Activated T-cell treated with anti-CD3 and anti-CD28 coated beads for 4 hours (primary cell): ENCODE data around the gene CDHR5.
"Not testable (repeated sequence)": the region's sequence is repeated elsewhere in the genome, so short reads cannot be mapped to it uniquely, and the experiment has no call there.

Experiments used
- DNase-seq: peaks from one replicate; pipeline ENCODE4 v3.0.0-alpha.2; 2020

The CDHR5 gene, protein sequence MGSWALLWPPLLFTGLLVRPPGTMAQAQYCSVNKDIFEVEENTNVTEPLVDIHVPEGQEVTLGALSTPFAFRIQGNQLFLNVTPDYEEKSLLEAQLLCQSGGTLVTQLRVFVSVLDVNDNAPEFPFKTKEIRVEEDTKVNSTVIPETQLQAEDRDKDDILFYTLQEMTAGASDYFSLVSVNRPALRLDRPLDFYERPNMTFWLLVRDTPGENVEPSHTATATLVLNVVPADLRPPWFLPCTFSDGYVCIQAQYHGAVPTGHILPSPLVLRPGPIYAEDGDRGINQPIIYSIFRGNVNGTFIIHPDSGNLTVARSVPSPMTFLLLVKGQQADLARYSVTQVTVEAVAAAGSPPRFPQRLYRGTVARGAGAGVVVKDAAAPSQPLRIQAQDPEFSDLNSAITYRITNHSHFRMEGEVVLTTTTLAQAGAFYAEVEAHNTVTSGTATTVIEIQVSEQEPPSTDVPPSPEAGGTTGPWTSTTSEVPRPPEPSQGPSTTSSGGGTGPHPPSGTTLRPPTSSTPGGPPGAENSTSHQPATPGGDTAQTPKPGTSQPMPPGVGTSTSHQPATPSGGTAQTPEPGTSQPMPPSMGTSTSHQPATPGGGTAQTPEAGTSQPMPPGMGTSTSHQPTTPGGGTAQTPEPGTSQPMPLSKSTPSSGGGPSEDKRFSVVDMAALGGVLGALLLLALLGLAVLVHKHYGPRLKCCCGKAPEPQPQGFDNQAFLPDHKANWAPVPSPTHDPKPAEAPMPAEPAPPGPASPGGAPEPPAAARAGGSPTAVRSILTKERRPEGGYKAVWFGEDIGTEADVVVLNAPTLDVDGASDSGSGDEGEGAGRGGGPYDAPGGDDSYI

DNA sequence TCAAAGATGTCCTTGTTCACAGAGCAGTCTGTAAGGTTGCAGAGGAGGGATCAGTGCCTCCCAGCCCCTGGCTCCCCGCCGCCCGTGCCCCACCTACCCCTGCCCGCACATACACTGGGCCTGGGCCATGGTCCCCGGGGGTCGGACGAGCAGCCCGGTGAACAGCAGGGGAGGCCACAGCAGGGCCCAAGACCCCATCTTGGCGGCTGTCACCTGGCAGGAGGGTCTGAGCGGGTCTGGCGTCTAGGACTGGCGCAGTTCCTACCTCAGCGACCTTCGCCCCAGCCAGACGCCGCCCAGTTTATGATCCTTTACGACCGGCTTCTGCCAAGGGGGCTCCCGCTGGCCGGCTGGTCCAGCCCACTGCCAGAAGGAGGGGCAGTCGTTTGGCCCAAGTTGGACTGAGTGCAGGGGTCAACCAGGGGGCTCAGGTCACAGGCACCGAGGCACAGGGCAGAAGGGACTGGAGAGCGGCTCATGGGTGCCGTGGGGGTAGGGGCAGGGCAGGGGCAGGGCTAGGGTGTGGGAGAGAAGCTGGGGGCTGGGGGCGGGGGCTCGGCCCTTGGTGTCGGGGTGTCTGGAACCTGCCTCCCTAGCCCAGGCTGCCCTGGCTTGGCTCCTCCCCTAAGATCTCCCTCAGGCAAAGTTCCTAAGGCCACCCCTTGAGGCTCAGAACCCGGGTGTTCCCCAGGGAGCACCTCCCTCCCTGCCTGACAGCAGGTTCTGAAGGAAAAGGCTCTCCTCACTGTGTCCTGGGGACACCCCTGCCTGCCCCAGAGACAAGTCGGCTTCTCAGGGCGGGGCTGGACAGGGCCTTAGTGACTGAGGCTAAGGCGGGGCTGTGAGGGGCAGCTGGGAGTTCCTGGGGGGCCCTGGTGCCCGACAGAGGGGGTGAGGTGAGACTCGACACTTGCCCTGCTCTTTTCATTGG lies at the start of gene CDHR5:
TSS of gene CDHR5 (minus strand) at position 251 of the 931 bp plus-strand sequence. CDS start at position 198, 53 bp downstream.
- no peak for DNase-seq

DNA sequence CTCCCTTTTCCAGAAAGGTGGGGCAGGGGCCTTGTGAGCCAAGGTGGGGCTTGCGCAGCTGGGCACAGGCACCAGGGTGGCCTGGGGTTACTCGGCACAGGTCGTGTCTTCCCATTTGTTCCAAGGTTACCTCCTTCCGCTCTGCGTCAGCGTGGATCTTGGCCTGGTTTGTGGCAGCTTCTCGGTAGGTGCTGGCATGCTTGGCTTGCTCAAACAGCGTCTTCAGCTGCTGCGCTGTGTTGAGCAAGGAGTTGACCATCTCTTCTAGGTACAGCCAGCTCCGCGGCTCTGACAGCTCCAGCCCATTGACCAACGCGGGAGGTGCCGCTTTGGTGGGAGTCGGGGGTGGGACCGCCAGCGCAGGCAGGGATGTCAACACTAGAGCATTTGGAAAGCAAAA lies 49.7 kb upstream of the CDHR5 start:
- DNase-seq: no peak

DNA sequence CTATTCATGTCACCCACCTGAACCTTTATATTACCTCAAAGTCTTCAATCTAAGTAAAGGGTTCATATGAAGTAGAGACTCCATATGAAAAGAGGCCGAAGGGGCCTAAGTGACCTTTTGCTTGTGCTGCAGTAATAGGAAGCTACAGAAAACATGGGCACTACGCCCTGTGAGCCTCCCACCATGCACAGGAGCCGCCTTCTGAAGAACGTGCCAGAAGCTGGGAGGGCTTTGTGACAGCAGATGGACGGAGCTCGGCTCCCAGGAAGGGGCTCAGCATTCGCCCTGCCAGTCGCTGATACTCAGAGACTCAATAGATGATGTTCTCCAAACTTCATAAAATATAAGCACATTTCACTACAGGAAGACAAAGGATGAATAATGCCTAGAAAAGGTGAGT lies 49.1 kb upstream of the CDHR5 start:
- no peak for DNase-seq

DNA sequence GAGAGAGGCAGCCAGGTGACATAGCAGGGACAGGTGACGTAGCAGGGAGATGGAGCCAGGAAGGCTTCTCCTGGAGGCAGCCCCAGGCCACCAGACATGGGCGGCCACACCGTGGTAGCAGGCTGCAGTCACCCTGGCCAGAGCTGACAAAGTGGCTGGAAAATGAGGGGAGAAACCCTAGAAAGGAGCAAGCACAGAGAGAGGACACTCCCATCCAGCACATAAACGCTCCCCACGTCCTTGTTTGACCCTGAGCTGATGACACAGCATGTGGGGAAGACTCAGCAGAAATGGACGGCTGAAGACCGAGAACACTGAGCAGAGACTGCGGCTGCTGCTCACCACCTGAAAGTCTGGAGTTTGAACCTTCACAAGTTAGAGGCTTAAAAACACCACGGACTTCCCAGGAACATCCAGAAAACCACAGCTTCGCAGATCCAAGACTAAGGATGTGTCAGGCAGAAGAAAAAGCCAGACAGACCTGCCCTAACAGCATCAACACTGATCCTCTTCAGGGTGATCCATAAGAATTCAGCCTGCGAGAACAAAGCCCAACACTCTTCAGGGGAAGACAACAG lies 41.0 kb upstream of the CDHR5 start:
- DNase-seq: no peak

DNA sequence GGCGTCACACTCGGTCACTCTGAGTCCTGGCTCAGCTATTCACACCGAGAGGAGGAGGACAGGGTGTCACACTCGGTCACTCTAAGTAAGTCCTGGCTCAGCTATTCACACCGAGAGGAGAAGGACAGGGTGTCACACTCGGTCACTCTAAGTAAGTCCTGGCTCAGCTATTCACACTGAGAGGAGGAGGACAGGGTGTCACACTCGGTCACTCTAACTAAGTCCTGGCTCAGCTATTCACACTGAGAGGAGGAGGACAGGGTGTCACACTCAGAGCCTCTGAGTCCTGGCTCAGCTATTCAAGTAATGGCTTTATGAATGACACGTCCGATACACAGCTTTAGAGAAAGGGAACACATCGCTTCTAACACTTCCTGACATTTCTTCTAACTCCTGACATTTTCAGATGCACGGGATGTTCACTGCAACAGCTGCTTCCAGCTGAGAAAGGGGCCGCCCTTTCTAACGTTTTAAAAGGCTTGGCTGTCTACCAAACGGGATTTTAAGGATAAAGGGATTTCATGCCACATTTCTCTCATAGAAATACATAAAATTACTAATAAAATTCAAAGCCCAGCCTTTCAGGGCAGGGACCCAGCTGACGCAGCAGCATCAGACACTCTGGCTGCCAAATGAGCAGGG lies 40.4 kb upstream of the CDHR5 start:
- DNase-seq: no peak

DNA sequence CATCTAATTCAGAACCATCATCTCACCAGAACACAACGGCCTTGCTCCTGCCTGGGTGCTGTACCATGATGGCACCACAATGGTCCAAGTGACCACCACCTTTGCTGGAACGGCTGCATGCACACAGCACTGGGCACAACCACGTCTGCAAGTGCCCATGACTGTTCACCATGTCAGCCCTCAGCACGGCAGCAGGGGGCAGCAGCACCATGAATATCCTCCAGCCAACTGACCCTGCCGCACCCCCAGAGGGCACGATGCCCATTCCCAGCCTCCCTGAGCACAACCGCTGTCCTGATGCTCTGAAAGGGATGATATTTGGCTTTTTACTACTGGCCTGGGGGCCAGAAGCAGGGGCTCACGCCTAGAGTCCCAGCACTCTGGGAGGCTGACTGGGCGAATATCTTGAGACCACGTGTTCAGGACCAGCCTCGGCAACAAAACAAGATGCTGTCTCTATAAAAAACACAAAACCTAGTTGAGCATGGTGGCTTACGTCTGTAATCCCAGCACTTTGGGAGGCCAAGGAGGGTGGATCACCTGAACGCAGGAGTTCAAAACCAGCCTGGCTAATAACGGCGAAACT lies 38.0 kb upstream of the CDHR5 start:
- peak; percentile 14 for DNase-seq

DNA sequence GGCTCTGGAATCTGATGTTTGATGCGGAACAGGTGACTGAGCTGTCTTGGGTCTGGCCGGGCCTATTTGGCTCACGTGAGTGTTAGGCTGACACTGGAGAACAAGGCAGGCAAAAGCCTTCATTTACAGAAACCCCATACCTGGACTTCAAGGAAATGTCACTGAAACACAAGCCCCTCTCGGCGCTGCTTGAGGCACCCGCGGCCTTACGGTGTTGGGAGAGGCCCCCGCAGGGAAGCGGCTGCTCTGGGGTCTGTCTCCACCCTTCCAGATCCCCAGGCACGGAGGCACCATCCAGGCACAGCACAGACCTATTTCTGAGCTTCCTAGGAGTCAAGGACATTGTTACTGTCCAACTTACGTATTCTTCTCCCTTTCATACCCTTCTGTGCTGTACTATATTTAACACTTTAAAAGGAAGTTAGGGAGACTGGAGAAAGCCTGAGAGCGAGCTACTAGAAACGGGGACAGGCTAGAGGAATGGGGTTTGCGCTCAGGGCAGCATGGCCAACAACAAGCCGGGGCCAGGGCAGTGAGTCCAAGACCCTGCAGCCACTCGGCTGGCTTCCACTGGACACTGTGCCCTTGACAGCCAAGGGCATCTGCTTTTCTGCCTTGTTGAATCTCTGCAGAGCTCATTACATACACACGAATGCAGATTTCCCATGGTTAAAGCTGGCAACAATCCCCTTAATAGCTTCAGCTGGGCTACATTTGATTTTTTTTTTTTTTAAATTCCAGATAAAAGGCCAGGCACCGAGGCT lies 36.1 kb upstream of the CDHR5 start:
- no peak for DNase-seq

DNA sequence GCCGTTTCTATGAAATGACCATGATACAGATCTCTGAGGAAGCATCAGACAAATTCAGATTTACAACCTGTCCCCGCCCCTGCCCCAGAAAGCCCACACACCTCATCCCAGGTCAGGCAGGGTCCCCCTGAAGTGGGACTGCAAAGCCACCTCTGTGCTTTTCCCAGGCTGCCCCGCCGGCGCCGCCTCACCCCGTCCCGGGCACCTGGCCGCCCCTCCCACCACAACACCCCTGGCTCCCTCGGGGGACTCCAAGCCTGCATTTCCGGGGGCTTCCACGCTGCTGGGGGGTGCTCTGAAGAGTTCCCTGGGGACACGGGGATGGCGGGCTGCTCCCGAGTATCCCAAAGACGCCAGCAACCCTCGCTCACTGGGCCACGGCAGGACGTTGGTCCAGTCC lies 35.5 kb upstream of the CDHR5 start:
- no peak for DNase-seq

DNA sequence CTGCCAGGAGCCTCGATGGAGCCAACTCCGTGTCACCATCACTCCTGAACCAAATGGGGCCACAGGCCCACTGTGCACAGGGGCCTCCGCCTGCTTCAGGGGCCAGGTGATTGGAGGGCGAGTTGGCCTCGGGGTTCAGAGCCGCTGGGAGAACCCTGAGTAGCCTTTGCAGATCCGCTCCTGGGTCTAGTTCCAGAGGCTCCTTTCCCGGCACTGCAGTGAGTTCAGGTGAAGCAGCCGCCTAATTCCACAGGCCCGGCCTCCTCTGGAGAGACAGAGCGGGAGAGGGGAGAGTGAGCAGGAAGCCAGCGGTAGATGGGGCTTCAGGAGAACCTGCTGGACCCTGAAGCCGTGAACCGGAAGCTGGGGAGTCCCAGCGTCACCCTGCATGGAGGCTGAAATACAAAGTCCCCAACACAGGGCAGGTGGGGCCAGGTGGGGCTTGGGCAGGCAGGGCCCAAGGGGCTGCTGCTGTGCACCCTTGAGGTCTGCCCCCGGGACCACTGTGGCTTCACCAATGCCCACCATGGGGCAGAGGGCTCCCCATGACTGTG lies 34.9 kb upstream of the CDHR5 start:
- DNase-seq: no peak

DNA sequence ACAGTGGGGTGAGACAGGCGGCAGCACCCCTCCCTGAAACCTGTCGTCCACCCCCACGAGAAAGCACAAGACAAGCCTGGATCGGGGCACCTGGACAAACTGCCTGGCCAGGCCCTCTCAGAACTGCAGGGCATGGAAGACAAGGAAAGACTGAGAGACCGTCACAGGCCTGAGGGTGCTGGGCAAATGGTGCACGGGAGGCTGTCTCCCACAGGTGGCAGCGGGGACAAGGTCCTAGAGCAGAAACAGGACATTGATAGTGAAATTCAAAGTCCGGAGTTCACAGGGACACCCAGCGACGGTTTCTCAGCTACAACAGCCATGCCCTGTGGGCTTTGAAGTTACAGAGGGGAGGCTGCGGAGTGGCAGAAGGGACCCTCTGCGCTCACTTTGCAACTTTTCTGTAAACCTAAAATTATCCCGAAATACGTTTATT lies 33.0 kb upstream of the CDHR5 start:
- DNase-seq: no peak

DNA sequence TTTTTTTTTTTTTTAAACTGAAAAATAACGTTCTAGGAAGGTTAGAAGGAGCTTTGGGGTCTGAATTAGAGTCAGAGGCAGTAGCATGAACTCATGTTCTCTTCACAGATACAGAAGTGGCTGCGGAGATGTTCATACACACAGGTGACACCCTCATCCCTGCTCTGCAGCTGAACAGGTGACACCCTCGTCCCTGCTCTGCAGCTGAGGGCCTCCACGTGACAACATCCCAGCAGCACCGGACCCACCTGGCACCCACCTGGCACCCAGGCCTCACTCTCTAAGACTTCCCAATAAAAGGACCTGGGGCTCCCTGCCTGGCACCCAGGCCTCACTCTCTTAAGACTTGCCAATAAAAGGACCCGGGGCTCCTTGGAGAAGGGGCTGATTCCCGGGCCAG lies 32.1 kb upstream of the CDHR5 start:
- no peak for DNase-seq

DNA sequence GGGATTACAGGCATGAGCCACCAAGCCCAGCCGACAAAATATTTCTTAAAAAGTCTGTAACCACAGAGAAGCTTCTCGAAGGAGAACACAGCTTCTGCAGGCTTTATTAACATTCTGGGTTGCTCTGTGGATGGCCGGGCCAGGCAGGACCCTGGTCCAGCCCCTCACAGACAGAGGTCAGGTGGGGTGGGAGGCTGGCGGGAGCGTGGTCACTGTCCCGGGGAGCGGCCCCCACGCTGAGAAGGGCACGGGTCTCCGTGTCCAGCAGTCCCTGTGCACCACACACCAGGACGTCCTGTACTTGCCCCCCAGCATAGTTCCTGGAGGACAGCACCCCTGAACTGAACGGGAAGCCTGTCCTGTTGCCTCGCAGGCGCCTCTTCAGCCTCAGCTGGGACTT lies 31.7 kb upstream of the CDHR5 start:
- no peak for DNase-seq

DNA sequence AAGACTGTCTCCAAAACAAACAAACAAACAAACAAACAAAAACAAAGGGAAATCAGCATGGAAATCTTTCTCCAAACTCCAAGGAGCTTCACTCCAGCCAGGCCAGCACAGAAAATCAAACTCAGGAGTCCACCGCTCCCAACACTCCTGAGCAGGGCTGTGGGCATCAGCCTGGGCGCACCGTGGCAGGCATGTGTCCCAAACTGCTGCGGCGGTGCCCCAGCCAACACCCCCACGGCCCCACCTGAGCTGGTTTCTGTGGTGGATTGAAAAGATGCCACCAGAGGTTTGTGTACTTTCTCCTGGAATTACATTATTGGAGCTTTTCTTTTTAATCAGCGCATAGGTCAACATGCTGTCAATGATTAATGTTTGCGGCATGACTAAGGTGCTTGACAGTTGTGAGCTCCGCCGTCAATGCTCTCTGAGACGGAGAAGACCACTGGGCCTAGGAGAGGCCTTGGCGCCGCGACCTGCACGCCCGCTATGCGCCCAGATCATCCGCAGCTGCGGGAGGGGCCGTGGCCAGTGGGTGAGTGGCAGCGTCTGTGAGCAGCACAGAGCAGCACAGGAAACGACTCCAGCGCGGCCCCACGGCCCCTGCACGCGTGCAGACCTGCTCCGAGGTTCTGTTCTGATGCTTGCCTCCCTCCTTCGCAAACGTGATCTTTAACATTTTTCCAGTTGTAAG lies 30.4 kb upstream of the CDHR5 start:
- no peak for DNase-seq

DNA sequence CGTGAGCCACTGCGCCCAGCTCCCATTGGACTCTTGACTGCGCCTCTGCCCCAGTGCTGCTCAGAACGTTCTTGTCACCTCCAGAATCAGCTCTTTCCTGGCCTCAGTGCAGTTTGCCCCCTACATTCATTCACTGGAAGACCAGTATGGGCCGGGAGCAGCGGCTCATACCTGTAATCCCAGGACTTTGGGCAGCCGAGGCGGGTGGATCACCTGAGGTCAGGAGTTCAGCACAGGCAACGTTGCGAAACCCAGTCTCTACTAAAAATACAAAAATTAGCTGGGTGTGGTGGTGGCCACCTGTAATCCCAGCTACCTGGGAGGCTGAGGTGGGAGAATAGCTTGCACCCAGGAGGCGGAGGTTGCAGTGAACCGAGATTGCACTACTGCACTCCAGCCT lies 29.7 kb upstream of the CDHR5 start:
- DNase-seq: not testable (repeated sequence)

DNA sequence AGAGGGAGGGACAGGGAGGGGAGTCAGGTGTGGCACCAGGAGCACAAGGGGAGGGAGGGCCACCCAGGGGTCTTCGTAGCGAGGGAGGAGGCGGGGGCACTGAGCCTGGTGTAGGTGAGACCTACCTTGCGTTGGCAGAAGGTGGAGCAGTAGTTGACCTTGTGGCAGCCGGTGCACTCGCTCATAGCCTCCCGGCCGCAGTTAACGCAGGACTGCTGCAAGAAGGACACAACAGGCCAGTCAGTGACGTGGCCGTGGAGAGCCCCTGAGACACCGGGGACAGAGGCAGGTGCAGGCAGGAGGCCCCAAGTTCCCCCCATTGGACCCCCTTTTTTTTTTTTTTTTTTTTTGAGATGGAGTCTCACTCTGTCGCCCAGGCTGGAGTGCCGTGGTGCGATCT lies 29.1 kb upstream of the CDHR5 start:
- no peak for DNase-seq

DNA sequence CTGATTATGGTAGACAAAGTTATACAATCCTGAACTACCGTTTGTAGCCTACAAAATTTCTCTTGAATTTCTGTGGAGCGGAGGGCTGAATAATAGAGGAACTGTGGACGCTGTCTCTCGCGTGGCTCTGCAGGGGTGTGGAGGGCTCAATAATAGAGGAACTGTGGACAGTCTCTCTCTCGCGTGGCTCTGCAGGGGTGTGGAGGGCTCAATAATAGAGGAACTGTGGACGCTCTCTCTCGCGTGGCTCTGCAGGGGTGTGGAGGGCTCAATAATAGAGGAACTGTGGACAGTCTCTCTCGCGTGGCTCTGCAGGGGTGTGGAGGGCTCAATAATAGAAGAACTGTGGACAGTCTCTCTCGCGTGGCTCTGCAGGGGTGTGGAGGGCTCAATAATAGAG lies 28.4 kb upstream of the CDHR5 start:
- not testable (repeated sequence) for DNase-seq

DNA sequence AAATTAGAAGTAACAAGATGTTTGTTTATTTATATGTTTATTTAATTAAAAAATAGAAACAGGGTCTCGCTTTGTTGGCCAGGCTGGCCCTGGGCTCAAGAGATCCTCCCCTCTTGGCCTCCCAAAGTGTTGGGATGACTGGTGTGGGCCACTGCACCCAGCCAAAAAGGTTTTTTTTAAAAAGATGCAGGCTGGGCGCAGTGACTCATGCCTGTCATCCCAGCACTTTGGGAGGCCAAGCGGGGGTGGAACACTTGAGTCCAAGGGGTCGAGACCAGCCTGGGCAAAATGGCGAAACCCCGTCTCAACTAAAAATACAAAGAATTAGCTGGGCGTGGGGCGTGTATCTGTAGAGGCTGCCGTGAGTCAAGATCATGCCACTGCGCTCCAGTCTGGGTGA lies 25.7 kb upstream of the CDHR5 start:
- no peak for DNase-seq

DNA sequence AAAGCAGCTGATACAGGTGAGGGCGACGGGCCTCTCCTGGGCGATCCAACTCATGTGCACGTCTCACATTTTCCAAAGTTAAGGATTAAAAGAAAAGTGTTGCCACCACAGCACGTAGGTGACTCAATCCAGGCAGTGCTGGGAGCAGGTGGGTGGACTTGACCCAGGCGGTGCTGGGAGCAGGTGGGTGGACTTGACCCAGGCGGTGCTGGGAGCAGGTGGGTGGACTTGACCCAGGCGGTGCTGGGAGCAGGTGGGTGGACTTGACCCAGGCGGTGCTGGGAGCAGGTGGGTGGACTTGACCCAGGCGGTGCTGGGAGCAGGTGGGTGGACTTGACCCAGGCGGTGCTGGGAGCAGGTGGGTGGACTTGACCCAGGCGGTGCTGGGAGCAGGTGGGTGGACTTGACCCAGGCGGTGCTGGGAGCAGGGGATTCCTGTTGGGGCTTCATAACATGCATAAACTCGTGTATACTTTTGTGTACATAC lies 23.0 kb upstream of the CDHR5 start:
- not testable (repeated sequence) for DNase-seq

DNA sequence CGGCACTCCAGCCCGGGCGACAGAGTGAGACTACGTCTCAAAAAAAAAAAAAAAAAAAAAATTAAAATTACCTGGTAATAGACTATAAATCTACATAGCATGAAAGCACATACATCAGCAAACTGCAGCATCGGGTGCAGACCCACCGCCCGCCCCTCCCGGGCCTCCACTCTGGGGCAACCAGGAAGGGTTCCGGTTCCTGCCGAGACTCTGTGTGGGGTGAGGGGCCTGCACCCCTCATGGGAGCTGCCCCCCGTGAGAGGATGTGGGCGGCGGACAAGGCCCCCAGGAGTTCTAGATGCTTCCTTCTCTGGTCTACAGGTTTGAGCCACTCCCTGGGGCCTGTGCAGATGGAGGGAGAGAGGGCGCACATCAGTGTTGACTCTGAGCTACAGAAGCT lies 21.5 kb upstream of the CDHR5 start:
- no peak for DNase-seq

DNA sequence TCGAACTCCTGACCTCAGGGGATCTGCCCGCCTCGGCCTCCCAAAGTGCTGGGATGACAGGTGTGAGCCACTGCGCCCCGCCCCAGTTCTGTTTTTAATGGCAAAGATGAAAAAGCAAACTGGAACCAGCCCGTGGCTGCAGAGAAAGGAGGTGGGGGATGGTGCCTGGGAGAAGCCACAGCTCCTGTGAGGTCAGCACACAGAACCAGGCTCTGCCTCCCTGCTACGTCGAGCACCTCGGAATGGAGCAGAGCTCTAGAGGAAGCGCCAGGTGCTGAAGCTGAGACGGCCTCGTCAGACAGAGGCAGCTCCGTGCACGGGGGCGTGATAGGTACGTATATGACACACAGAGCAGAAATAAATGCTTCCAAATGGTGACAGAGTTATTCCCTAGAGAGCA lies 20.8 kb upstream of the CDHR5 start:
- DNase-seq: no peak
